ENCODE measurements around the gene SSTR4.

SSTR4 gene

GRCh38 chr20:23002276-23002675 lies 32.8 kb upstream of the SSTR4 start:
- Histone ChIP-seq H4K8ac (ENCODE audit: low read depth, low read length) (no peak overlapping the region), H3K27ac (replicated peaks; ENCODE audit: low read length) (no peak overlapping the region), H3K9ac (ENCODE audit: low read depth, low read length, poor library complexity) (no peak overlapping the region), H2AFZ (ENCODE audit: low read length) (no peak overlapping the region), H3K14ac (ENCODE audit: low read length) (no peak overlapping the region), H4K91ac (ENCODE audit: low read depth, low read length, poor library complexity) (no peak overlapping the region), H3K36me3 (replicated peaks in 1 of 2; ENCODE audit: control insufficient read depth in 2 of 2, insufficient read depth in 2 of 2, low read length in 2 of 2) (no peaks in the 10 kb centered on the region), H2BK5ac (ENCODE audit: low read length) (no peak overlapping the region), H3K23ac (ENCODE audit: low read depth, low read length, poor library complexity) (no peak overlapping the region), H2BK15ac (ENCODE audit: low read length) (no peak overlapping the region), H3K18ac (ENCODE audit: low read length) (no peak overlapping the region), H2AK5ac (ENCODE audit: low read depth, low read length) (no peak overlapping the region), H2BK120ac (ENCODE audit: low read depth, low read length) (no peak overlapping the region), H3K27me3 (ENCODE audit: control insufficient read depth in 3 of 3, insufficient read depth in 3 of 3, low read depth in 1 of 3, low read length in 3 of 3) (no peaks in the 10 kb centered on the region), H3K79me1 (ENCODE audit: low read depth, low read length) (no peaks in the 10 kb centered on the region), H3K9me3 (replicated peaks in 1 of 2; ENCODE audit: control insufficient read depth in 2 of 2, insufficient read depth in 1 of 2, low read depth in 1 of 2, low read length in 2 of 2) (no peaks in the 10 kb centered on the region), H3K4me2 (ENCODE audit: insufficient read depth, low read length, poor library complexity, severe bottlenecking) (no peak overlapping the region), H3K4me3 (ENCODE audit: low read length in 2 of 2) (no peak overlapping the region), H2BK12ac (ENCODE audit: low read length) (no peak overlapping the region), H3K4me1 (ENCODE audit: control insufficient read depth in 2 of 2, insufficient read depth in 1 of 2, low read depth in 1 of 2, low read length in 2 of 2) (no peaks in the 10 kb centered on the region), H3K4ac (ENCODE audit: low read length) (no peak overlapping the region)
- WGBS, 2 donors (ENCODE audit: extremely low coverage in 2 of 2, insufficient read length in 2 of 2, insufficient replicate concordance in 1 of 2), result no CpG with 5 or more reads among the region's 6 CpGs
- no peak for DNase-seq (ENCODE audit: low spot score)

GRCh38 chr20:23003077-23003635 lies 32.0 kb upstream of the SSTR4 start:
- Histone ChIP-seq H2AFZ (ENCODE audit: low read length) (no peak overlapping the region), H3K27ac (replicated peaks; ENCODE audit: low read length) (no peak overlapping the region), H3K4ac (ENCODE audit: low read length) (no peak overlapping the region), H3K4me2 (ENCODE audit: insufficient read depth, low read length, poor library complexity, severe bottlenecking) (no peak overlapping the region), H4K8ac (ENCODE audit: low read depth, low read length) (no peak overlapping the region), H3K14ac (ENCODE audit: low read length) (no peak overlapping the region), H3K4me1 (ENCODE audit: control insufficient read depth in 2 of 2, insufficient read depth in 1 of 2, low read depth in 1 of 2, low read length in 2 of 2) (no peaks in the 10 kb centered on the region), H2AK5ac (ENCODE audit: low read depth, low read length) (no peak overlapping the region), H3K18ac (ENCODE audit: low read length) (no peak overlapping the region), H4K91ac (ENCODE audit: low read depth, low read length, poor library complexity) (no peak overlapping the region), H3K9me3 (replicated peaks in 1 of 2; ENCODE audit: control insufficient read depth in 2 of 2, insufficient read depth in 1 of 2, low read depth in 1 of 2, low read length in 2 of 2) (no peaks in the 10 kb centered on the region), H3K79me1 (ENCODE audit: low read depth, low read length) (no peaks in the 10 kb centered on the region), H3K9ac (ENCODE audit: low read depth, low read length, poor library complexity) (no peak overlapping the region), H2BK5ac (ENCODE audit: low read length) (no peak overlapping the region), H3K36me3 (replicated peaks in 1 of 2; ENCODE audit: control insufficient read depth in 2 of 2, insufficient read depth in 2 of 2, low read length in 2 of 2) (no peaks in the 10 kb centered on the region), H3K23ac (ENCODE audit: low read depth, low read length, poor library complexity) (no peak overlapping the region), H2BK15ac (ENCODE audit: low read length) (no peak overlapping the region), H2BK12ac (ENCODE audit: low read length) (no peak overlapping the region), H3K27me3 (ENCODE audit: control insufficient read depth in 3 of 3, insufficient read depth in 3 of 3, low read depth in 1 of 3, low read length in 3 of 3) (no peaks in the 10 kb centered on the region), H3K4me3 (ENCODE audit: low read length in 2 of 2) (no peak overlapping the region), H2BK120ac (ENCODE audit: low read depth, low read length) (no peak overlapping the region)
- DNase-seq (ENCODE audit: low spot score), result no peak
- no CpG with 5 or more reads among the region's 1 CpG for WGBS, 2 donors (ENCODE audit: extremely low coverage in 2 of 2, insufficient read length in 2 of 2, insufficient replicate concordance in 1 of 2)

GRCh38 chr20:23003881-23004460 lies 31.1 kb upstream of the SSTR4 start:
- Histone ChIP-seq H3K79me1 (ENCODE audit: low read depth, low read length) (no peaks in the 10 kb centered on the region), H2BK120ac (ENCODE audit: low read depth, low read length) (no peak overlapping the region), H3K27ac (replicated peaks; ENCODE audit: low read length) (no peak overlapping the region), H3K27me3 (ENCODE audit: control insufficient read depth in 3 of 3, insufficient read depth in 3 of 3, low read depth in 1 of 3, low read length in 3 of 3) (no peaks in the 10 kb centered on the region), H2AFZ (ENCODE audit: low read length) (no peak overlapping the region), H2BK12ac (ENCODE audit: low read length) (no peak overlapping the region), H2AK5ac (ENCODE audit: low read depth, low read length) (no peak overlapping the region), H3K36me3 (replicated peaks in 1 of 2; ENCODE audit: control insufficient read depth in 2 of 2, insufficient read depth in 2 of 2, low read length in 2 of 2) (no peaks in the 10 kb centered on the region), H4K8ac (ENCODE audit: low read depth, low read length) (no peak overlapping the region), H2BK15ac (ENCODE audit: low read length) (no peak overlapping the region), H3K9ac (ENCODE audit: low read depth, low read length, poor library complexity) (no peak overlapping the region), H4K91ac (ENCODE audit: low read depth, low read length, poor library complexity) (no peak overlapping the region), H2BK5ac (ENCODE audit: low read length) (no peak overlapping the region), H3K23ac (ENCODE audit: low read depth, low read length, poor library complexity) (no peak overlapping the region), H3K4me3 (ENCODE audit: low read length in 2 of 2) (no peak overlapping the region), H3K18ac (ENCODE audit: low read length) (no peak overlapping the region), H3K4me2 (ENCODE audit: insufficient read depth, low read length, poor library complexity, severe bottlenecking) (no peak overlapping the region), H3K4me1 (ENCODE audit: control insufficient read depth in 2 of 2, insufficient read depth in 1 of 2, low read depth in 1 of 2, low read length in 2 of 2) (no peaks in the 10 kb centered on the region), H3K9me3 (replicated peaks in 1 of 2; ENCODE audit: control insufficient read depth in 2 of 2, insufficient read depth in 1 of 2, low read depth in 1 of 2, low read length in 2 of 2) (no peaks in the 10 kb centered on the region), H3K4ac (ENCODE audit: low read length) (no peak overlapping the region), H3K14ac (ENCODE audit: low read length) (no peak overlapping the region)
- no peak for DNase-seq (ENCODE audit: low spot score)
- WGBS, 2 donors (ENCODE audit: extremely low coverage in 2 of 2, insufficient read length in 2 of 2, insufficient replicate concordance in 1 of 2), result no CpG with 5 or more reads among the region's 2 CpGs

- no peak overlapping the region for H2BK120ac ChIP-seq (ENCODE audit: low read depth, low read length)
- H4K8ac ChIP-seq (ENCODE audit: low read depth, low read length), result no peak overlapping the region
- no peaks in the 10 kb centered on the region for H3K79me1 ChIP-seq (ENCODE audit: low read depth, low read length)
- H3K4me3 ChIP-seq (ENCODE audit: low read length in 2 of 2), result no peak overlapping the region
- no peak overlapping the region for H3K9ac ChIP-seq (ENCODE audit: low read depth, low read length, poor library complexity)
- no peaks in the 10 kb centered on the region for H3K9me3 ChIP-seq (replicated peaks in 1 of 2; ENCODE audit: control insufficient read depth in 2 of 2, insufficient read depth in 1 of 2, low read depth in 1 of 2, low read length in 2 of 2)
- H3K27me3 ChIP-seq (ENCODE audit: control insufficient read depth in 3 of 3, insufficient read depth in 3 of 3, low read depth in 1 of 3, low read length in 3 of 3), result no peaks in the 10 kb centered on the region
- no peak overlapping the region for H2BK15ac ChIP-seq (ENCODE audit: low read length)
- no peak overlapping the region for H3K18ac ChIP-seq (ENCODE audit: low read length)
- H3K4me1 ChIP-seq (ENCODE audit: control insufficient read depth in 2 of 2, insufficient read depth in 1 of 2, low read depth in 1 of 2, low read length in 2 of 2), result no peaks in the 10 kb centered on the region
- H3K23ac ChIP-seq (ENCODE audit: low read depth, low read length, poor library complexity), result no peak overlapping the region
- no peaks in the 10 kb centered on the region for H3K36me3 ChIP-seq (replicated peaks in 1 of 2; ENCODE audit: control insufficient read depth in 2 of 2, insufficient read depth in 2 of 2, low read length in 2 of 2)
- no peak overlapping the region for H2BK5ac ChIP-seq (ENCODE audit: low read length)
- H4K91ac ChIP-seq (ENCODE audit: low read depth, low read length, poor library complexity), result no peak overlapping the region
- H3K4me2 ChIP-seq (ENCODE audit: insufficient read depth, low read length, poor library complexity, severe bottlenecking), result no peak overlapping the region
- no peak overlapping the region for H2BK12ac ChIP-seq (ENCODE audit: low read length)
- H3K14ac ChIP-seq (ENCODE audit: low read length), result no peak overlapping the region
- no peak overlapping the region for H3K4ac ChIP-seq (ENCODE audit: low read length)
- H2AK5ac ChIP-seq (ENCODE audit: low read depth, low read length), result no peak overlapping the region
- no peak overlapping the region for H3K27ac ChIP-seq (replicated peaks; ENCODE audit: low read length)
- H2AFZ ChIP-seq (ENCODE audit: low read length), result no peak overlapping the region
- no peak for DNase-seq (ENCODE audit: low spot score)
Measured at GRCh38 chr20:23005776-23006175, 29.3 kb upstream of the SSTR4 start.

All from neuronal stem cell (in vitro differentiated cells).